WERI-Rb-1 (cell line): ENCODE results near the gene CCDC77.

Experiments
- DNase-seq: peaks from one replicate; pipeline ENCODE4 v3.0.0-alpha.2; 2020
- H3K27ac ChIP-seq: fragments of 250-450 bp; sonication (Bioruptor Pico); 2 replicates; pipeline ENCODE4 v1.5.1; 2020; ENCODE audit warnings: mild to moderate bottlenecking, moderate library complexity
- H3K27me3 ChIP-seq: fragments of 250-450 bp; sonication (Bioruptor Pico); 2 replicates; pipeline ENCODE4 v1.5.1; 2021; ENCODE audit warnings: mild to moderate bottlenecking, low read depth, moderate library complexity; ENCODE audit not compliant: insufficient read depth, severe bottlenecking
- H3K36me3 ChIP-seq: fragments of 250-450 bp; sonication (Bioruptor Pico); 2 replicates; pipeline ENCODE4 v1.5.1; 2020; ENCODE audit warnings: mild to moderate bottlenecking, moderate library complexity
- H3K4me3 ChIP-seq: 2 replicates; pipeline ENCODE4 v1.5.1; 2011; ENCODE audit warnings: low read depth, mild to moderate bottlenecking, control low read depth, low read length
- H3K9me3 ChIP-seq: fragments of 250-450 bp; sonication (Bioruptor Pico); 2 replicates; pipeline ENCODE4 v1.5.1; 2021; ENCODE audit warnings: mild to moderate bottlenecking, moderate library complexity; ENCODE audit not compliant: severe bottlenecking
- TF ChIP-seq, protein P1 (sequence below): IDR thresholded peaks from 2 replicates; pipeline ENCODE4 v1.5.1; 2011; ENCODE audit warnings: low read depth, mild to moderate bottlenecking, control low read depth, inconsistent platforms, low read length

The CCDC77 gene

DNA sequence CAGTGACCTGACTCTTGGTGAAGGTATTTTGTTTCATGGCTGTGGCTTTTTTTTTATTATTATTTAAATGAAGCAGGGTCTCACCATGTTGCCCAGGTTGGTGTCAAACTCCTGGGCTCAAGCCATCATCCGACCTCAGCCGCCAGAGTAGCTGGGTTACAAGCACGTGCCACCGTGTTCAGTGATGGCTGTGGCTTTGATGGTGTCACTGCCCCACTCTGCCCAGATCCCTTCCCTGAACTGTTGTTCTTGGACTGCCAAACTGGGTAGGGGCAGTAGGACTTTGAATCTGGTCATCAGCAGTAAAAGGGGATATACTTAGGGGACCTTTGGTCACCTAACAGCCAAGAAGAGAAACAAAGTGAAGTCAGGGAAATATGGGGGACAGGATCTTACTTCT is 77.7 kb downstream of the CCDC77 start:
- H3K36me3 ChIP-seq = no peaks in the 10 kb centered on the region
- no peak overlapping the region for H3K4me3 ChIP-seq
- TF ChIP-seq, protein P1, sequence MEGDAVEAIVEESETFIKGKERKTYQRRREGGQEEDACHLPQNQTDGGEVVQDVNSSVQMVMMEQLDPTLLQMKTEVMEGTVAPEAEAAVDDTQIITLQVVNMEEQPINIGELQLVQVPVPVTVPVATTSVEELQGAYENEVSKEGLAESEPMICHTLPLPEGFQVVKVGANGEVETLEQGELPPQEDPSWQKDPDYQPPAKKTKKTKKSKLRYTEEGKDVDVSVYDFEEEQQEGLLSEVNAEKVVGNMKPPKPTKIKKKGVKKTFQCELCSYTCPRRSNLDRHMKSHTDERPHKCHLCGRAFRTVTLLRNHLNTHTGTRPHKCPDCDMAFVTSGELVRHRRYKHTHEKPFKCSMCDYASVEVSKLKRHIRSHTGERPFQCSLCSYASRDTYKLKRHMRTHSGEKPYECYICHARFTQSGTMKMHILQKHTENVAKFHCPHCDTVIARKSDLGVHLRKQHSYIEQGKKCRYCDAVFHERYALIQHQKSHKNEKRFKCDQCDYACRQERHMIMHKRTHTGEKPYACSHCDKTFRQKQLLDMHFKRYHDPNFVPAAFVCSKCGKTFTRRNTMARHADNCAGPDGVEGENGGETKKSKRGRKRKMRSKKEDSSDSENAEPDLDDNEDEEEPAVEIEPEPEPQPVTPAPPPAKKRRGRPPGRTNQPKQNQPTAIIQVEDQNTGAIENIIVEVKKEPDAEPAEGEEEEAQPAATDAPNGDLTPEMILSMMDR = no peak
- no peak overlapping the region for H3K27ac ChIP-seq
- H3K9me3 ChIP-seq = no peaks in the 10 kb centered on the region
- no peak for DNase-seq
- no peaks in the 10 kb centered on the region for H3K27me3 ChIP-seq

DNA sequence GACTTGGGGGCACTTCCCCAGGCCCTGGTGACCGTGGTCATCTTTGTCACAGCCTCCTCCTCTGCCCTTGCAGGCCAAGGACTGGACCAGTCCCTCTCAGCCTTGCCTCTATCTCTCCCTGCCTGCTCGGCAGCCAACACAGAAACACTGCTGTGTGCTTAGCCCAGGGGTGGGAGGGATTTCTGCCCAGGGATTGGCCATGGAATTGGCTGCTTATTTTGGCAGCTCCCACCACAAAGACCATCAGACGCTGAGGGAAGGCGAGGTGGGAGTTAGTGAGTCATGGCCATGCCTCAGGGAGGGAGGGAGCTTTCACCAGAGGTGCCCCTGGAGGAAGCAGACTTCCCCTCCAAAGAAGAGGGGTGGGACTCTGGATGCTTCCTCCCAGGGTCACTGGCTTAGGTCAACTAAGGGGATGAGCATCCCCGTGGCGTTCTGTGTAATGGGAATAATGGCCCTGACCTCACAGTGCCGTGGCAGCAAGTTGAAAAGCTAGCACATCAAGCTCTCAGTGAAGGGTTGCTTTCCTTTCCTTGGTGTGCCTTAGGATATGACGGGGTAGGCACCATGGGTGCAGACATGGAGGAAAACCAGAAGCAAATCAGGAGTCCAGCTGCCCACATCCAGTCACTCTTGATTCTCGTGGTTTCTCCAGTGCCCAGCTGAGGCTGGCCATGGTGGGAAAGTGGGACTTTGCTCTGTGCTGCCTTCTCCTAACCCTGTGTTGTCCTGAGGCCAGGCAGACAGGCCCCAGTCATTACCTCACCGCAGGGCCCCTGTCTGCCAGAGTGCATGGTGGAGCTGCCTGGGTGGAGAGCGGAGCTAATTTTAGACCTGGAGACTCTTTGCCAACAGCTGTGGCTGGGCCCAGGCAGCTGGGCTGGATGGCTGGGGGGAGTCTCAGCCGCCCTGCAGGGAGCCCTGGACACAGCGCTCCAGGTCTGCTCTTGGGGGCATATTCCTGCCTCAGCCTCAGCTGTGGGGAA is 79.7 kb downstream of the CCDC77 start:
- Histone ChIP-seq H3K27me3 (no peaks in the 10 kb centered on the region), H3K27ac (no peak overlapping the region), H3K9me3 (no peaks in the 10 kb centered on the region), H3K4me3 (no peak overlapping the region), H3K36me3 (no peaks in the 10 kb centered on the region)
- TF ChIP-seq, protein P1 = no peak
- DNase-seq = no peak

GRCh38 chr12:482061-482460 is 80.6 kb downstream of the CCDC77 start:
- Histone ChIP-seq H3K27ac (no peak overlapping the region), H3K4me3 (no peak overlapping the region), H3K27me3 (no peaks in the 10 kb centered on the region), H3K36me3 (no peaks in the 10 kb centered on the region), H3K9me3 (no peaks in the 10 kb centered on the region)
- DNase-seq = no peak
- TF ChIP-seq, protein P1 = no peak

DNA sequence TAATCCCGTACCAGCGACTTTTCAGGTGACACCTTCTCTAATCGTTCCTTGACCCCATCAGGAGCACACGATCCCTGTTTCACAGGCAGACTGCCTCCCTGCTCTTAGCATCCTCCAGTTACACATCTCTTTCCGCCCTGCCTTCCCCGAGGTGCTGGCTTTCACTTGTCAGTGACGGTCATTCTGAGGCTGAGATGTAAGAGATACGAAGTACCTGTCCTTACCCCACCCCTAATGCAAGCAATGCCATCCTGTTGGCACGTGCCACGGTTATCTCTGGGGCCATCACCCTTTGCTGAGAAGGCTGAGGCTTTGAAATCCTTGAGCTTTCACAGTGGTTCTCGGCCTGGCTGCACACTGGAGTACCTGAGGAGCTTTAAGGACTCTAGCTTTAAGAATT is 82.7 kb downstream of the CCDC77 start:
- H3K4me3 ChIP-seq = no peak overlapping the region
- no peaks in the 10 kb centered on the region for H3K36me3 ChIP-seq
- no peak overlapping the region for H3K27ac ChIP-seq
- H3K9me3 ChIP-seq = no peaks in the 10 kb centered on the region
- DNase-seq = no peak
- H3K27me3 ChIP-seq = no peaks in the 10 kb centered on the region
- TF ChIP-seq, protein P1 = no peak

DNA sequence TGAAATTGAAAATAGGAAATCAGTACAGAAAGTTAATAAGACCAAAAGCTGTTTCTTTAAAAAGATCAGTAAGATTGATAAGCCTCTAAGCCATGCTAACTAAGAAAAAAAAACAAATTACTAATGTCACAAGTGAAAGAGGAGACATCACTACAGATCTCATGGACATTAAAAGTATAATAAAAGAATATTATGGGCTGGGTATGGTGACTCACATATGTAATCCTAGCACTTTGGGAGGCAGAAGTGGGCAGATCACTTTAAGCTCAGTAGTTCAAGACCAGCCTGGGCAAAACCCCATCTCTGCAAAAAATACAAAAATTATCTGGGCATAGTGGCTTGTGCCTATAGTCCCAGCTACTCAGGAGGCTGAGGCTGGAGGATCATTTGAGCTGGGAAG is 88.8 kb downstream of the CCDC77 start:
- H3K4me3 ChIP-seq = no peak overlapping the region
- H3K27ac ChIP-seq = no peak overlapping the region
- H3K27me3 ChIP-seq = no peaks in the 10 kb centered on the region
- no peak for DNase-seq
- peaks cover 8% of the 10 kb centered on the region for H3K9me3 ChIP-seq
- TF ChIP-seq, protein P1 = no peak
- H3K36me3 ChIP-seq = no peaks in the 10 kb centered on the region
